NCI-H2107 treated with DMSO at 0.1 percent for 48 hours (cell line): ENCODE data around the gene SPATA16.
A peak's percentile ranks its signal among the peaks of the same experiment; 100 is the strongest.
"Not testable (repeated sequence)": the region's sequence is repeated elsewhere in the genome, so short reads cannot be mapped to it uniquely, and the experiment has no call there.

Source experiments
- DNase-seq: peaks from one replicate; lab custom pipeline; 2025; ENCODE audit not compliant: unreplicated experiment; lab: John Stamatoyannopoulos, UW

The SPATA16 gene

DNA sequence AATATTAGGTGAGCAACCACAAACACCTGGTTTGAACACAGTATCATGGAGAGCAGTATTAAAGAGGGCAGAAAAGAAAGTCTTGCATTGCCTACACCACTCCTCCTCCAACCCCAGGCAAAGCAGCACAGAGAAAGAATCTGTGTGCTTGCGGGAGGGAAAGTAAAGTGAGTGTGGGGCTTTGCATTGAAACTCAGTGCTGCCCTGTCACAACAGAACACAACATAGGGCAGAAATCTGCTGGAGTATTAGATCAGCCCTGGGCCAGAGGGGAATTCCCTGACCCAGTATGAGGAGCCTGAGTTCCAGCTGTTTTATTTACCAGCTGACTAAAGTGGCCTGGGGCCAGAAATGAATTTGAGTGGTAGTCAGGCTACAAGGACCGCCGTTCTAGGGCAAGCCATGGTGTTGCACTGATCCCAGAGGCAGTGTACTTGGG, 75.5 kb downstream of the SPATA16 start:
- no peak for DNase-seq

GRCh38 chr3:173064631-173065030, 76.4 kb downstream of the SPATA16 start:
- no peak for DNase-seq

GRCh38 chr3:173058229-173058628, 82.8 kb downstream of the SPATA16 start:
- no peak for DNase-seq

GRCh38 chr3:173055228-173055933, 85.7 kb downstream of the SPATA16 start:
- no peak for DNase-seq

- DNase-seq: no peak
Observed at GRCh38 chr3:173049360-173049759, 91.7 kb downstream of the SPATA16 start.

DNA sequence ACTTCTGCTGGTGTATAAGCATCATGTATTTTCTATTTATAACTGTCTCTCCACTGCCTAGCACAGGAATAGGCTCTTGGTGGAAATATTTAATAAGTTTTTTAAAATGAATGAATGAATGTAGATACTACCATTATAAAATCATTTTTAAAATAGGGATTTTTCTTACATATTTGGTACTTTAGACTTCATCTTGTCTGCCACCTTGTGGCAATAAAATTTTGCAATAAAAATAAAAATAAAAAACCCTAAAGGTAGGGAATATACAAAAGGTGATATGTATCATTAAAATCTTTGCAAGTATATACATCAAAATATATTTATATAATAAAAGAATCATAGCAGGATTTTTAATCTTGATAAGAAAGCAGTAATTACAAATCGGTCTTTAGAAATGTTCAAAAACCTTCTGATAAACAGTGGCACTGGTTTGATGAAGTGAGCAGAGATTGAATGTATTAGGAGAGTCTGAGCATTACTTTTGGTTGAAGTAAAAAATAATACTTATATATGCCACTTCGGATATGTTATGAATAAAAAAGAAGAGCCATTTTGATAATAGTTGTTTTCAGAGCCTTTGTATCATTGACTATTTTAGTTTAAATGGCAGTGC, 95.2 kb downstream of the SPATA16 start:
- DNase-seq: no peak

- DNase-seq: no peak
Observed at GRCh38 chr3:173044998-173045397, 96.0 kb downstream of the SPATA16 start.

DNA sequence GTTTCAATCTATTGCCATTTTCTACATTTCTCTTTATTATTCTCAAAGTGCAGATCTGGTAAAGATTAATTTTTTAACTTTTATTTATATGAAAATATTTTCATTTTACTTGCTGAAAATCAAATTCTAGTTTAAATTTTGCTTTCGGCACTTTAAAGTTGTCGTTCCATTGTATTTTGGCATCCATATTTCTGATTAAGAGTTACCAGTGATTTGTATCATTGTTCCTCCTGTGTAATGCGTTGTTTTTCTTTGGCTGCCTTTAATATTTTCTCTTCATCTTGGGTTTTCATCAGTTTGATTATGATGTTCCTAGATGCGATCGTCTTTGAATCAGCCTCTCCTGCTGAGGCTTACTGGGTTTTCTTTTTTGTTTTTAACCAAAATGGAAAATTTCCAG, 97.3 kb downstream of the SPATA16 start:
- no peak for DNase-seq

GRCh38 chr3:173038484-173038871, 102.6 kb downstream of the SPATA16 start:
- DNase-seq: no peak

DNA sequence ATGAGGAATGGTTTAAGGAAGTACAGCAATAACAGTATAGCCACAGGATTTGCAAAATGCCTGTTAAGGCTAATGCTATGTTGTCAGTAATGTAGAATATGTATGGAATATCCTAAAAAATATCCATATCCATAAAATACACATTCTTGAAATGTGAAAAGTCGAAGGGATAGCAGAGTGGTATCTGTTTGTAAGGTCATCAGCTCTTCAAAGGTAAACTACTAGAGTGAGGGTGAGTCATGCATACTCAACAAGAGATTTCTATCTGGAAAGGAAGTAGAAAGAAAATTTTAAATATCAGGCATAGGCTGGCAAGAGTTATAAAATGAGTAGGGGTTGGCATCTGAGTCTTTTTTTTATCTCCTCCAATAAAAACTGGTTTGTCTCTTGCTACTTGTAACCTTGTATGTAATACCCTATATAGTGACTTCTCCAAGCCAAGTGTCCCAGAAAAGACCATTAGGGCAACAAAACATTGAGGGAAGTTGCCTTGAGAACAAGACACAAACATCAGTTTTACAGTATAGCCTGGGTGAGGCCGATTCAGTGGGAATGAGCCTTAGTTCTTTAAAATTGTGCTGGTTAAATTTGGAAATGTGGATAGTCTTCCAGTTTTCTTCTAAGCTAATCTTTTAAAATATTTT, 103.1 kb downstream of the SPATA16 start:
- DNase-seq: no peak

DNA sequence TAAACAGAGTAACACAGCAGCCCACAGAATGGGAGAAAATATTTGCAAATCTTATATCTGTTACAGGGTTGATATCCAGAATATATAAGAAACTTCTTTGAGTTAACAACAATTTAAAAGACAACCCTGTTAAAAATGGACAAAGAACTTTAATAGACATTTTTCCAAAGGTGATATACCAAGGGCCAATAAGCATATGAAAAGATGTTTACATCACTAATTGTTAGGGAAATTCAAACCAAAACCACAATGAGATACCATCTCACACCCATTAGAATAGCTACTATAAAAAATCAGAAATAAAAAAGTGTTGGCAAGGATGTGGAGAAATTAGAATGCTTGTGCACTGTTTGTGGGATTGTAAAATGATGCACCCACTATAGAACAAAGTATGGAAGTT, 110.8 kb downstream of the SPATA16 start:
- no peak for DNase-seq

DNA sequence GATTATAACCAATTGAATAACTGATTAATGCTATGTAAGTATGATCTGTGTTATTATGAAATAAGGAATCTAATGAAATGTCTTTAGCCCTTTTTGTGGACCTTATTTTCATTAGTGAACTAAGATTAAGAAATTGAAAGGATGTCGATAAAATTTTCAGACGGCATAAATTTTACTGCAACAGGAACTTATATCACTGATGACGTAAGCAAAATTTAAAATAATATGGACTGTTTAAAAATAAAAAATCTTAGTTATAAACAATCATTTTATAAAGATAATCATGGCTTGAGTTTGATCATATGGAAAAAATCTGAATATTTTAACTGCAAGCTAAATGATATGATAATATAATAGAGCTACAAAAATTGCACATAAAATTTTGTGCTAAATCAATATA, 112.7 kb downstream of the SPATA16 start:
- DNase-seq: no peak

DNA sequence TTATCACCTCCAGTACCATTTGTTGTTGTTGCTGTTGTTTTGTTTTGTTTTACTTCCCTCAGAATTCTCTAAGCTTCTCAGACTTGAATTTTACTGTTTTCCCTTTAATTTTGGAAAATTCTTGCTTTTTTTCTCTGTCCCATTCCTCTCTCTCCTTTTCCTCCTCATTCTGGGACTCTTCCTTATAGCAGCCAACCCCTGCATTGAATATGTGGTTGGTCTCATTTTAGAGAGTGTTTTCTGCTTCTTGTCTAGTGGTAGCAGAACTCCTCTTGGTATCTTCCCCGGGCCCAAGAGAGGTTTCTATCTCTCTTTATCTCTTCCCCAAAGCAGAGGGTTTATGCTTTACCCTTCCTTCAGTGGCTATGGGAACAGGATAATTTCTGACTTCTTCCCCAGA, 113.6 kb downstream of the SPATA16 start:
- no peak for DNase-seq

DNA sequence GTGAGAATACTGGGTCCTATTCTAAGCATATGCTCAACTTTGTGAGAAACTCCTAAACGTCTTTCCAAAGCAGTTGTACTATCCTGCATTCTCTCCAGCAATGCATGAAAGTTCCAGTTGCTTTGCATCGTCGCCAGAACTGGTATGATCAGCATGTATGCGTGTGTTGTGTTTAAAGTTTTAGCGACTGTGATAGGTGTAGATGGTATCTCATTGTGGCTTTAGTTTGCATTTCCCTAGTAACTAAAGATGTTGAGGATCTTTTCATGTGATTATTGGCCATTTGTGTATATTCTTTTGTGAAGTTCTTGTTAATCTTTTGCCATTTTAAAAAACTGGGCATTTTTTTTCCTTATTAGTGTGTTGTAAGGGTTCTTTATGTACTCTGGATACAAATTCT, 115.1 kb downstream of the SPATA16 start:
- DNase-seq: no peak

DNA sequence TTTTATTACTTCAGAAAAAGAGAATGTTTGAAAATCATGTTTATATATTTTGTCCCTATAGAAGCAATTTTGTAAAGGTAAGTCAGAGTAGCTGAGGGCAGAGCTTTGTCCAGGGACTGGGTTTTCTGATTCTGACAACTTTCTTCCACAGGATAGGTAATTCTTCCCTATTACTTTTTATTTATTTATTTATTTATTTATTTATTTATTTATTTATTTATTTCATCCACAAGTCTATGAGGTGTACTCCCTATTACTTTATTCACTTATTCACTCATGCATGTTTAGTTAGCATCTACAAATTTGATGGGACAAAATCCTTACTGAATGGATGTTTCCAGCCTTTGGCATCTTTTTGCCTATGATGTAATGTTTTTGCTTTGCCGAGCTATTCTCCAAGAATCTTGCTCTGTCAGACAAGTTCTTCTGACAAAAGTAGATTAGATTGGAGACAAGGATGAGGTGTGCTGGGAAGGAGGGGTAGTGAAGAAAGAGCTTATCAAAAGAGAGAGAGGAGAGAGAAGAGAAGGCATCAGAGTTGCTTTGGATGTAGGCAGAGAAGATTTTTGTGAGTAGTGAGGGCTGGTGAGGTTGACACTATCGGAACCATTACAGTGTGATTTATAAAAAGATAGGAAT, 119.4 kb downstream of the SPATA16 start:
- DNase-seq: no peak

DNA sequence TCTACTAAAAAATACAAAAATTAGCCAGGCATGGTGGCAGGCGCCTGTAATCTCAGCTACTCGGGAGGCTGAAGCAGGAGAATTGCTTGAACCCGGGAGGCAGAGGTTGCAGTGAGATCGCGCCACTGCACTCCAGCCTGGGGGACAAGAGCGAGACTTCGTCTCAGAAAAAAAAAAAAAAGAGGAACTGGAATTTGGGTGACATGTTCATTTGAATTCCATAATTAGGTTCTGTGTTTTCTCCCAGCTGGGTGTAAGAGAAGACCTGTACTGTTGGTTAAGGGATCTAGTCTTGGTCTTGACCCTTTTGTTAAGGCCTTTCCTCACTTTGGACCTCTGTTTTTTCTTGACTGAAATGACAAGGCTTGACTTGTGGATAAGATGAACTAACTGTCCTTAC, 120.9 kb downstream of the SPATA16 start:
- not testable (repeated sequence) for DNase-seq

DNA sequence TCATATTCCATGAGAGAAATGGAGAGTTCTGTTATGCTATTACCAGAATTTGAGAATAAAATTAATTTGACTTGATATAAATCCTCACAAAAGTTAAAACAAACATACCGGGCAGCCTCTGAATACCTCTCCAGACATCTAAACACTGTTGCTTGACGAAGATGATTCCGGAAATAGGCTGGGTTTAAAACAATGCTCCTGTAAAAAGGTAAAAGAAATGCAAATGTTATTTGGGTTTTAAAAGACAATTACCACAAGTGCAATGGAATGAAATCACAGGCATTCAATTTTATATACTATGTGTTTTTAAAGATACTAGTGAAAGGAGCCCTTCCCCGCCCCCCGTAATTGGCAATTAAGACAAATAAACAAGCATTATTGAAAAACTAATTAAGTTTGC, 121.7 kb downstream of the SPATA16 start:
- DNase-seq: no peak

GRCh38 chr3:173018758-173019157, 122.3 kb downstream of the SPATA16 start:
- DNase-seq: no peak

DNA sequence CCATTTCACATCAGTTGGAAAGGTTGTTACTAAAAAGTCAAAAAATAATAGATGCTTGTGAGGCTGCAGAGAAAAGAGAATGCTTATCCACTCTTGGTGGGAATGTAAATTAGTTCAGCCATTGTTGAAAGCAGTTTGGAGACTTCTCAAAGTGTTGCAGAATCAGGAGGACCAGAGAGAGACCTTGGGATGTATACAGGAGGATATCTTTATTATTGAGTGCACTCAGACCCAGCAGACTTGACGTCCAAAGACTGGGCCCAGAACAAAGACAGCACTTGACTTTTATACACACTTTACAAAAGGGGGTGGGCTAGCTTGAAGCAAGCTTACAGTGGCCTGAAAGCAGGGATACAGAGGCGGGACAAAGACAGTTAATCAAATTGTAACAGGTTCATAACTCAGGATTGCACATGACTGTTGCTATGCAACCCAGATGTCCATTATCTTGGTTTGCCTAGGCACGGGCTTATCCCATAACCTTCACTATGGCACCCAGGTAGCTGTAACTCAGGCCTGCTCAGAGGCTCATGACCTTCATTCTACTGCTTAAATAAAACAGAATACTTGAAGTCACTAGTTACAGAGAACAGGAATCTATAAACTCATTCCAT, 127.7 kb downstream of the SPATA16 start:
- no peak for DNase-seq

DNA sequence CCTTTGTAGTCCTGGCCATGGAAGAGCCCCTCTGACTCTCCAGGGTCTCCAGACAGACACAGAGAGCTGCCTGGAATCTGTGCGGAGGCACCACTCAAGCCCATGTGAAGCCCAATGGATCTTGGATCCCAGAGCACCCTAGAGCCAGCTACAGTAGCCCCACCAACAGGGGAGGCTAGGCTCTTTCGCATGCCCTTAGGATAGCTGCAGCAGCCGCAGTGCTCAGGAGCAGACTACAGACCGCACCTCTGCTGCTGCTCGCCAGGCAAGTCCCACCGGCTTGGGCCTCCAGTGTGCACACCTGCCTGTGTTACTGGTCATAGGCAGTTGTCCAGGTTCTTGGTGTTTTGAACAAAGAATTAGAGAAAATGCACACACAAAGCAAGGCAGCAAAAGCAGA, 131.6 kb downstream of the SPATA16 start:
- peak; percentile 78 for DNase-seq

DNA sequence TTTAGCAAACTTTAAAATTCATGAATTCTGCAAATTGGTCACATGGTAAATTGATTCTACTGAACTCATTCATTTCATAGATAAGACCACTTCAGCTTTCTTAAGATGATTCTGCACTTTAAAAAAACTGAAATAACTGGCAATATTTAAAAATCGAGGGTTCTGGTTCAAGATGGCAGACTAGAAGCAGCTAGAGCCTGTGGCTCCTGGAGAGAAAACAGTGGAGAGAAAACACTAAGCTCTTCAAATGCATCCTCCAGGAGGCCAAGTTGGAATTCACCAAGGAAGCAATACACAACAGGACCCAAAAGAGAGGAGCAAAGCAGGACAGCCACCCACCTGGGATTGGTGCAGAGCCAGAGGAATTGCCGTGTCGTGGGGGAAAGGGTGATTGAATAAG, 132.1 kb downstream of the SPATA16 start:
- no peak for DNase-seq
